Measurements from ENCODE around the gene CENPM.

CENPM gene

GRCh38 chr22:41893591-41894375 lies 53.2 kb downstream of the CENPM start:
- DNase-seq, result no peak

- no peak for DNase-seq
These were observed 54.2 kb downstream of the CENPM start for GRCh38 chr22:41892721-41893120.

- no peak for DNase-seq
These were observed 55.5 kb downstream of the CENPM start for GRCh38 chr22:41891407-41891806.
